Activated naive CD4-positive, alpha-beta T cell treated with anti-CD3 and anti-CD28 coated beads, Interleukin-2, amount 50 U/mL, for 72 hours (primary cell): Measurements from ENCODE around the gene DDX51. TPM values are rescaled to one million over a fixed set of nuclear protein-coding genes. Genes with fewer than 3 reads are reported as not detected.

Experiments
- ATAC-seq, 2 donors: fragments of 150-1000 bp; cut with Tn5 transposase; 2 replicates each; pipeline ENCODE4 v1.10.0; 2021; ENCODE audit warnings: mild to moderate bottlenecking in 2 of 2, moderate library complexity in 2 of 2
- DNase-seq, 2 donors: peaks; one replicate each; pipeline ENCODE4 v3.0.0; 2021 to 2022; ENCODE audit warnings: low spot score in 2 of 2
- H3K27ac Mint-ChIP-seq, 2 donors: one replicate each; pipeline ENCODE4 v1.8.0; 2022; ENCODE audit warnings: mild to moderate bottlenecking in 2 of 2, mixed read lengths in 2 of 2
- H3K36me3 Mint-ChIP-seq, 2 donors: one replicate each; pipeline ENCODE4 v1.8.0; 2022; ENCODE audit warnings: mixed read lengths in 2 of 2
- H3K9me3 Mint-ChIP-seq, 2 donors: one replicate each; pipeline ENCODE4 v1.8.0; 2022; ENCODE audit warnings: mixed read lengths in 2 of 2
- total RNA-seq, 2 donors: library from RNA; stranded (reverse); gene quantifications; one replicate each; pipeline ENCODE4 v1.2.3, GENCODE V29; 2022

DDX51 gene
- total RNA-seq, 2 donors from 2014 or later, result 22.0 to 34.5 TPM

GRCh38 chr12:132182206-132182710 lies 38.1 kb upstream of the DDX51 start:
- peaks cover 5 to 10% of the 10 kb centered on the region in 2 donors for H3K9me3 Mint-ChIP-seq
- no peak overlapping the region for H3K27ac Mint-ChIP-seq
- ATAC-seq, result no peak
- peaks cover 5 to 8% of the 10 kb centered on the region in 2 donors for H3K36me3 Mint-ChIP-seq
- no peak for DNase-seq

- no peak for ATAC-seq
- H3K36me3 Mint-ChIP-seq, result peaks cover 5 to 8% of the 10 kb centered on the region in 2 donors
- peaks cover 5 to 10% of the 10 kb centered on the region in 2 donors for H3K9me3 Mint-ChIP-seq
- peak overlapping the region in 1 of 2 donors; percentile 86 for H3K27ac Mint-ChIP-seq
- no peak for DNase-seq
Measured at GRCh38 chr12:132181570-132182200, 37.6 kb upstream of the DDX51 start.

- no peak for ATAC-seq
- peaks cover 5 to 10% of the 10 kb centered on the region in 2 donors for H3K9me3 Mint-ChIP-seq
Measured at GRCh38 chr12:132180648-132181546, 36.8 kb upstream of the DDX51 start.

GRCh38 chr12:132179431-132180362 lies 35.6 kb upstream of the DDX51 start:
- Mint-ChIP-seq H3K36me3 (no peaks in the 10 kb centered on the region), H3K27ac (no peak overlapping the region), H3K9me3 (peaks cover 5 to 10% of the 10 kb centered on the region in 2 donors)

More at GRCh38 chr12:132180648-132181546, 36.8 kb upstream of the DDX51 start:
- DNase-seq, result no peak
- no peak overlapping the region for H3K27ac Mint-ChIP-seq
- H3K36me3 Mint-ChIP-seq, result peaks cover 4 to 7% of the 10 kb centered on the region in 2 donors

GRCh38 chr12:132178801-132179401 lies 34.8 kb upstream of the DDX51 start:
- DNase-seq (no peak), ATAC-seq (peak; percentile 56 to 64)
- H3K36me3 Mint-ChIP-seq, result no peaks in the 10 kb centered on the region
- H3K27ac Mint-ChIP-seq, result no peak overlapping the region
- peaks cover 0 to 10% of the 10 kb centered on the region in 2 donors for H3K9me3 Mint-ChIP-seq

More at GRCh38 chr12:132179431-132180362, 35.6 kb upstream of the DDX51 start:
- ATAC-seq (no peak), DNase-seq (no peak)

- no peaks in the 10 kb centered on the region for H3K36me3 Mint-ChIP-seq
- ATAC-seq, result peak in 1 of 2 donors; percentile 65
- H3K9me3 Mint-ChIP-seq, result peaks cover 0 to 10% of the 10 kb centered on the region in 2 donors
- no peak overlapping the region for H3K27ac Mint-ChIP-seq
- no peak for DNase-seq
Measured at GRCh38 chr12:132178316-132178715, 34.2 kb upstream of the DDX51 start.

- H3K36me3 Mint-ChIP-seq, result no peaks in the 10 kb centered on the region
Measured at GRCh38 chr12:132176920-132177551, 32.9 kb upstream of the DDX51 start.

GRCh38 chr12:132176385-132176919 lies 32.3 kb upstream of the DDX51 start:
- Mint-ChIP-seq H3K9me3 (no peaks in the 10 kb centered on the region), H3K27ac (no peak overlapping the region), H3K36me3 (no peaks in the 10 kb centered on the region)
- ATAC-seq, result no peak
- no peak for DNase-seq

More at GRCh38 chr12:132176920-132177551, 32.9 kb upstream of the DDX51 start:
- ATAC-seq (no peak), DNase-seq (no peak)
- peaks cover 0 to 4% of the 10 kb centered on the region in 2 donors for H3K9me3 Mint-ChIP-seq
- no peak overlapping the region for H3K27ac Mint-ChIP-seq

GRCh38 chr12:132175496-132176384 lies 31.6 kb upstream of the DDX51 start:
- ATAC-seq, result no peak
- Mint-ChIP-seq H3K27ac (no peak overlapping the region), H3K9me3 (no peaks in the 10 kb centered on the region), H3K36me3 (no peaks in the 10 kb centered on the region)
- no peak for DNase-seq

- no peaks in the 10 kb centered on the region for H3K9me3 Mint-ChIP-seq
- no peak overlapping the region for H3K27ac Mint-ChIP-seq
- DNase-seq (no peak), ATAC-seq (no peak)
- no peaks in the 10 kb centered on the region for H3K36me3 Mint-ChIP-seq
Measured at GRCh38 chr12:132174839-132175490, 30.8 kb upstream of the DDX51 start.

GRCh38 chr12:132174015-132174838 lies 30.1 kb upstream of the DDX51 start:
- H3K9me3 Mint-ChIP-seq, result no peaks in the 10 kb centered on the region
- H3K36me3 Mint-ChIP-seq, result no peaks in the 10 kb centered on the region
- H3K27ac Mint-ChIP-seq, result no peak overlapping the region
- DNase-seq (no peak), ATAC-seq (no peak)

- DNase-seq, result no peak
- Mint-ChIP-seq H3K36me3 (no peaks in the 10 kb centered on the region), H3K9me3 (no peaks in the 10 kb centered on the region), H3K27ac (no peak overlapping the region)
- ATAC-seq, result no peak
Measured at GRCh38 chr12:132173135-132174014, 29.3 kb upstream of the DDX51 start.
